ENCODE data around the gene FRS2. TPM values are rescaled to one million over a fixed set of nuclear protein-coding genes. Genes with fewer than 3 reads are reported as not detected.

FRS2 gene
- total and polyA plus RNA-seq, 2 of the 4 experiments (the other 2 are of a cell fraction) = 12.4 to 58.3 TPM

DNA sequence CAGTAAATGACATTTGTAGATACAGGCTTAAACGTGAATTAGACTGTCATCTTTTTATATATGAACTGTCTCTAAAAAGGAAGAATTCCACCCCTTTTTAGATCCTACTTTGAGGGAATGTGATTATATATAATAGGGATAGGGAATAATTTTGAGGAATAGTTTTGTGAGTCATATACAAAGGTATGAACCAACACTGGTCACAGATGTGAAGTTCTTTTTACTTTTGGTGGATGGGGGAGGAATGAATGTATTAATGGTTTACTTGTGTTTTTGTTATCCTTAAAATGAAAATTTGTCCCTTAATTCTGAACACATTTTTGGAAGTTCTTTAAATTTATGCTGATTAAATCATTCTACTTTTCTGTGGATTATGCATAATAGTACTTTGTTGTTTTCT lies 30.4 kb downstream of the FRS2 start:
- Histone ChIP-seq H2AFZ (replicated peaks; ENCODE audit: low read length, poor library complexity) (no peak overlapping the region), H2AK5ac (ENCODE audit: low read depth, low read length) (no peak overlapping the region), H3K18ac (ENCODE audit: low read depth, low read length) (no peak overlapping the region), H2AK9ac (replicated peaks; ENCODE audit: low read depth, low read length, poor library complexity) (no peak overlapping the region), H3K4ac (ENCODE audit: low read depth, low read length) (no peak overlapping the region), H2BK20ac (ENCODE audit: low read depth, low read length) (no peak overlapping the region), H3K27ac (ENCODE audit: insufficient read depth, low read length) (no peak overlapping the region), H3K9ac (ENCODE audit: low read depth, low read length) (no peak overlapping the region), H3K36me3 (ENCODE audit: control insufficient read depth, insufficient read depth, low read length) (no peaks in the 10 kb centered on the region), H2BK120ac (ENCODE audit: low read depth, low read length) (no peak overlapping the region), H3K56ac (ENCODE audit: extremely low read depth, insufficient read depth, low read length) (no peak overlapping the region), H3K14ac (replicated peaks; ENCODE audit: low read depth, low read length) (no peak overlapping the region), H4K20me1 (ENCODE audit: insufficient read depth, low read length) (peaks cover 65% of the 10 kb centered on the region), H3K9me3 (ENCODE audit: control insufficient read depth, insufficient read depth, low read length) (no peaks in the 10 kb centered on the region), H3K27me3 (ENCODE audit: control insufficient read depth, insufficient read depth, low read length) (no peaks in the 10 kb centered on the region), H3K4me1 (ENCODE audit: control insufficient read depth, insufficient read depth, low read length) (peaks cover 5% of the 10 kb centered on the region), H3K4me2 (ENCODE audit: low read depth, low read length) (peak overlapping the region; percentile 15; the same call in 1 of the 2 replicates), H3K79me1 (ENCODE audit: low read depth in 1 of 2, low read length in 2 of 2) (peaks cover 35 to 73% of the 10 kb centered on the region in 2 experiments), H2BK5ac (ENCODE audit: low read depth, low read length, poor library complexity, severe bottlenecking) (peak overlapping the region; percentile 43), H4K8ac (ENCODE audit: low read depth in 2 of 2, low read length in 2 of 2) (no peak overlapping the region), H4K5ac (ENCODE audit: low read depth, low read length) (no peak overlapping the region), H3K23ac (ENCODE audit: low read depth, low read length) (no peak overlapping the region), H3K9me1 (ENCODE audit: insufficient read depth, low read length) (peaks cover 15% of the 10 kb centered on the region), H3K4me3 (ENCODE audit: insufficient read depth, low read depth, low read length) (no peak overlapping the region), H4K91ac (ENCODE audit: insufficient read depth, low read depth, low read length) (no peak overlapping the region), H2BK15ac (ENCODE audit: low read depth, low read length) (no peak overlapping the region)
- intact Hi-C loops (cut with micrococcal nuclease) (no loop called here), in situ Hi-C loops (cut with MboI; ENCODE audit: low sequenced_read_pairs) (no loop called here), dilution Hi-C loops (cut with HindIII; ENCODE audit: low sequenced_read_pairs, unreplicated experiment) (no loop called here)
- WGBS, 2 experiments (ENCODE audit: extremely low coverage in 2 of 2, insufficient read length in 1 of 2) = no CpG with 5 or more reads among the region's 1 CpG
- TF ChIP-seq RAD21 (IDR thresholded peaks at IDR 0.05; ENCODE audit: low read length) (no peak), MAZ (IDR thresholded peaks at IDR 0.05; ENCODE audit: borderline replicate concordance, low read depth, low read length) (no peak), NFE2L2 (IDR thresholded peaks at IDR 0.05; ENCODE audit: low read depth, low read length) (no peak), BHLHE40 (IDR thresholded peaks at IDR 0.05; ENCODE audit: low read depth, low read length) (no peak), MXI1 (IDR thresholded peaks at IDR 0.05; ENCODE audit: borderline replicate concordance, low read depth, low read length) (no peak), SMC3 (IDR thresholded peaks at IDR 0.05; ENCODE audit: low read depth, low read length) (no peak), MAFK (IDR thresholded peaks at IDR 0.05; ENCODE audit: low read depth, low read length) (no peak), CEBPB (IDR thresholded peaks at IDR 0.05; ENCODE audit: low read depth, low read length) (no peak), FOS (IDR thresholded peaks at IDR 0.05; ENCODE audit: low read depth, low read length) (no peak), RFX5 (IDR thresholded peaks at IDR 0.05; ENCODE audit: low read depth, low read length) (no peak), RCOR1 (IDR thresholded peaks at IDR 0.05; ENCODE audit: insufficient replicate concordance, low read length) (no peak), CHD1 (IDR thresholded peaks at IDR 0.05; ENCODE audit: low read depth, low read length) (no peak), POLR2A (IDR thresholded peaks at IDR 0.05; ENCODE audit: low read depth, low read length) (no peak)
- TF ChIP-seq, protein P1, sequence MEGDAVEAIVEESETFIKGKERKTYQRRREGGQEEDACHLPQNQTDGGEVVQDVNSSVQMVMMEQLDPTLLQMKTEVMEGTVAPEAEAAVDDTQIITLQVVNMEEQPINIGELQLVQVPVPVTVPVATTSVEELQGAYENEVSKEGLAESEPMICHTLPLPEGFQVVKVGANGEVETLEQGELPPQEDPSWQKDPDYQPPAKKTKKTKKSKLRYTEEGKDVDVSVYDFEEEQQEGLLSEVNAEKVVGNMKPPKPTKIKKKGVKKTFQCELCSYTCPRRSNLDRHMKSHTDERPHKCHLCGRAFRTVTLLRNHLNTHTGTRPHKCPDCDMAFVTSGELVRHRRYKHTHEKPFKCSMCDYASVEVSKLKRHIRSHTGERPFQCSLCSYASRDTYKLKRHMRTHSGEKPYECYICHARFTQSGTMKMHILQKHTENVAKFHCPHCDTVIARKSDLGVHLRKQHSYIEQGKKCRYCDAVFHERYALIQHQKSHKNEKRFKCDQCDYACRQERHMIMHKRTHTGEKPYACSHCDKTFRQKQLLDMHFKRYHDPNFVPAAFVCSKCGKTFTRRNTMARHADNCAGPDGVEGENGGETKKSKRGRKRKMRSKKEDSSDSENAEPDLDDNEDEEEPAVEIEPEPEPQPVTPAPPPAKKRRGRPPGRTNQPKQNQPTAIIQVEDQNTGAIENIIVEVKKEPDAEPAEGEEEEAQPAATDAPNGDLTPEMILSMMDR (conservative IDR thresholded peaks at IDR 0.05; ENCODE audit: low read depth, low read length) = no peak
- TF ChIP-seq, protein P2, sequence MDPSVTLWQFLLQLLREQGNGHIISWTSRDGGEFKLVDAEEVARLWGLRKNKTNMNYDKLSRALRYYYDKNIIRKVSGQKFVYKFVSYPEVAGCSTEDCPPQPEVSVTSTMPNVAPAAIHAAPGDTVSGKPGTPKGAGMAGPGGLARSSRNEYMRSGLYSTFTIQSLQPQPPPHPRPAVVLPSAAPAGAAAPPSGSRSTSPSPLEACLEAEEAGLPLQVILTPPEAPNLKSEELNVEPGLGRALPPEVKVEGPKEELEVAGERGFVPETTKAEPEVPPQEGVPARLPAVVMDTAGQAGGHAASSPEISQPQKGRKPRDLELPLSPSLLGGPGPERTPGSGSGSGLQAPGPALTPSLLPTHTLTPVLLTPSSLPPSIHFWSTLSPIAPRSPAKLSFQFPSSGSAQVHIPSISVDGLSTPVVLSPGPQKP (IDR thresholded peaks at IDR 0.05; ENCODE audit: borderline replicate concordance, low read depth, low read length) = no peak
- TF ChIP-seq, protein P3, sequence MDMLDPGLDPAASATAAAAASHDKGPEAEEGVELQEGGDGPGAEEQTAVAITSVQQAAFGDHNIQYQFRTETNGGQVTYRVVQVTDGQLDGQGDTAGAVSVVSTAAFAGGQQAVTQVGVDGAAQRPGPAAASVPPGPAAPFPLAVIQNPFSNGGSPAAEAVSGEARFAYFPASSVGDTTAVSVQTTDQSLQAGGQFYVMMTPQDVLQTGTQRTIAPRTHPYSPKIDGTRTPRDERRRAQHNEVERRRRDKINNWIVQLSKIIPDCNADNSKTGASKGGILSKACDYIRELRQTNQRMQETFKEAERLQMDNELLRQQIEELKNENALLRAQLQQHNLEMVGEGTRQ (IDR thresholded peaks at IDR 0.05; ENCODE audit: low read depth, low read length) = no peak
- no TSS peak for BruUV-seq (replicated peaks)
- DNase-seq (peak; percentile 50), ATAC-seq (ENCODE audit: low read depth) (peak; percentile 72)
- ChIA-PET POLR2A (ENCODE audit: unreplicated experiment) (no interaction called here), CTCF (interaction anchor here (0.6 kb wide), 1 partner anchor 453 kb away, joined by 3 read pairs; no protein-coding TSS in a partner anchor)
